ENCODE results near the gene MRPL46. TPM values are rescaled to one million over a fixed set of nuclear protein-coding genes. Genes with fewer than 3 reads are reported as not detected.

The MRPL46 gene
- total and polyA plus RNA-seq, 2 of the 4 experiments (the other 2 are of a cell fraction): 14.2 to 24.2 TPM

DNA sequence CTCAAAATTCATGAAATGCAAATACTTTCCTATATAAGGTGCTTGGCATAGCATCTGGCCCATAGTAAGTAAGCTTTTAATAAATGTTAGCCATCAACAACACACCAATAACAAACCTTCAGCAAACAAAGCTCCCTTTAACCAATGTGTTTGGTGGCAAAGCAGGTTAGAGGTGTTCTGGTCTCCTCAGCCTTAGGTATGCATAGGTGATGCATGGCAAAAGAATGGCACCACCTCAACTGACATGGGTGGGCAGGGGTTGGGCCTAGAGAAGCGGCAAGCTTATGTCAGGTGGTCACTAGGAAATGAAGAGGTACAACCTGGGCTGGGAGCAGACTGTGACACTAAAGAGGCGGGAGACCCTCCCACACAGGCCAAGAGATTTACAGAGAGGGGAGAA lies 38.5 kb upstream of the MRPL46 start:
- H4K91ac ChIP-seq (ENCODE audit: insufficient read depth, low read depth, low read length): no peak overlapping the region
- H2AK9ac ChIP-seq (replicated peaks; ENCODE audit: low read depth, low read length, poor library complexity): no peak overlapping the region
- H2BK15ac ChIP-seq (ENCODE audit: low read depth, low read length): no peak overlapping the region
- ATAC-seq (ENCODE audit: low read depth): no peak
- H3K9ac ChIP-seq (ENCODE audit: low read depth, low read length): no peak overlapping the region
- peaks cover 4% of the 10 kb centered on the region for H3K36me3 ChIP-seq (ENCODE audit: control insufficient read depth, insufficient read depth, low read length)
- H2AK5ac ChIP-seq (ENCODE audit: low read depth, low read length): no peak overlapping the region
- no peak overlapping the region for H3K18ac ChIP-seq (ENCODE audit: low read depth, low read length)
- H3K14ac ChIP-seq (replicated peaks; ENCODE audit: low read depth, low read length): no peak overlapping the region
- ChIA-PET CTCF (no interaction called here), POLR2A (ENCODE audit: unreplicated experiment) (interaction anchor here (0.6 kb wide), 1 partner anchor 925 kb away, joined by 3 read pairs; no protein-coding TSS in a partner anchor)
- DNase-seq: no peak
- intact Hi-C loops (cut with micrococcal nuclease) (no loop called here), dilution Hi-C loops (cut with HindIII; ENCODE audit: low sequenced_read_pairs, unreplicated experiment) (no loop called here), in situ Hi-C loops (cut with MboI; ENCODE audit: low sequenced_read_pairs) (no loop called here)
- no peak overlapping the region for H3K4me3 ChIP-seq (ENCODE audit: insufficient read depth, low read depth, low read length)
- no peaks in the 10 kb centered on the region for H4K20me1 ChIP-seq (ENCODE audit: insufficient read depth, low read length)
- H3K9me1 ChIP-seq (ENCODE audit: insufficient read depth, low read length): no peaks in the 10 kb centered on the region; the same call in 1 of the 2 replicates
- no TSS peak for BruUV-seq (replicated peaks)
- H2BK5ac ChIP-seq (ENCODE audit: low read depth, low read length, poor library complexity, severe bottlenecking): no peak overlapping the region
- H4K5ac ChIP-seq (ENCODE audit: low read depth, low read length): no peak overlapping the region
- no peak for TF ChIP-seq RFX5 (IDR thresholded peaks at IDR 0.05; ENCODE audit: low read depth, low read length)
- TF ChIP-seq CEBPB (IDR thresholded peaks at IDR 0.05; ENCODE audit: low read depth, low read length): no peak
- TF ChIP-seq RAD21 (IDR thresholded peaks at IDR 0.05; ENCODE audit: low read length): no peak
- no peak overlapping the region for H2BK120ac ChIP-seq (ENCODE audit: low read depth, low read length)
- no peaks in the 10 kb centered on the region for H3K79me1 ChIP-seq (ENCODE audit: low read depth in 1 of 2, low read length in 2 of 2)
- H3K4me1 ChIP-seq (ENCODE audit: control insufficient read depth, insufficient read depth, low read length): no peaks in the 10 kb centered on the region
- H3K27me3 ChIP-seq (ENCODE audit: control insufficient read depth, insufficient read depth, low read length): no peaks in the 10 kb centered on the region
- H3K23ac ChIP-seq (ENCODE audit: low read depth, low read length): no peak overlapping the region
- H4K8ac ChIP-seq (ENCODE audit: low read depth in 2 of 2, low read length in 2 of 2): no peak overlapping the region
- no peaks in the 10 kb centered on the region for H3K9me3 ChIP-seq (ENCODE audit: control insufficient read depth, insufficient read depth, low read length)
- H3K27ac ChIP-seq (ENCODE audit: insufficient read depth, low read length): no peak overlapping the region
- no peak overlapping the region for H3K56ac ChIP-seq (ENCODE audit: extremely low read depth, insufficient read depth, low read length)
- no peak overlapping the region for H2AFZ ChIP-seq (replicated peaks; ENCODE audit: low read length, poor library complexity)
- H2BK20ac ChIP-seq (ENCODE audit: low read depth, low read length): no peak overlapping the region
- WGBS, 2 experiments (ENCODE audit: extremely low coverage in 2 of 2, insufficient read length in 1 of 2): no CpG with 5 or more reads among the region's 2 CpGs
- H3K4ac ChIP-seq (ENCODE audit: low read depth, low read length): no peak overlapping the region
- no peak overlapping the region for H3K4me2 ChIP-seq (ENCODE audit: low read depth, low read length)
